Fibroblast of mammary gland (primary cell): Measurements from ENCODE around the gene IGSF6.
"Not testable (repeated sequence)": the region's sequence is repeated elsewhere in the genome, so short reads cannot be mapped to it uniquely, and the experiment has no call there.

Experiments
- DNase-seq: peaks from one replicate; pipeline ENCODE4 v3.0.0-alpha.2; 2010; ENCODE audit warnings: low read depth
- H3K4me3 ChIP-seq: 2 replicates; pipeline ENCODE4 v1.5.1; 2011; ENCODE audit warnings: low read depth, mild to moderate bottlenecking, low read length, moderate library complexity; ENCODE audit not compliant: control insufficient read depth
- TF ChIP-seq, protein P1 (sequence below): conservative IDR thresholded peaks from 2 replicates; pipeline ENCODE4 v1.5.1; 2011; ENCODE audit warnings: low read depth, low read length, inconsistent platforms; ENCODE audit not compliant: control insufficient read depth, insufficient read depth

IGSF6 gene

DNA sequence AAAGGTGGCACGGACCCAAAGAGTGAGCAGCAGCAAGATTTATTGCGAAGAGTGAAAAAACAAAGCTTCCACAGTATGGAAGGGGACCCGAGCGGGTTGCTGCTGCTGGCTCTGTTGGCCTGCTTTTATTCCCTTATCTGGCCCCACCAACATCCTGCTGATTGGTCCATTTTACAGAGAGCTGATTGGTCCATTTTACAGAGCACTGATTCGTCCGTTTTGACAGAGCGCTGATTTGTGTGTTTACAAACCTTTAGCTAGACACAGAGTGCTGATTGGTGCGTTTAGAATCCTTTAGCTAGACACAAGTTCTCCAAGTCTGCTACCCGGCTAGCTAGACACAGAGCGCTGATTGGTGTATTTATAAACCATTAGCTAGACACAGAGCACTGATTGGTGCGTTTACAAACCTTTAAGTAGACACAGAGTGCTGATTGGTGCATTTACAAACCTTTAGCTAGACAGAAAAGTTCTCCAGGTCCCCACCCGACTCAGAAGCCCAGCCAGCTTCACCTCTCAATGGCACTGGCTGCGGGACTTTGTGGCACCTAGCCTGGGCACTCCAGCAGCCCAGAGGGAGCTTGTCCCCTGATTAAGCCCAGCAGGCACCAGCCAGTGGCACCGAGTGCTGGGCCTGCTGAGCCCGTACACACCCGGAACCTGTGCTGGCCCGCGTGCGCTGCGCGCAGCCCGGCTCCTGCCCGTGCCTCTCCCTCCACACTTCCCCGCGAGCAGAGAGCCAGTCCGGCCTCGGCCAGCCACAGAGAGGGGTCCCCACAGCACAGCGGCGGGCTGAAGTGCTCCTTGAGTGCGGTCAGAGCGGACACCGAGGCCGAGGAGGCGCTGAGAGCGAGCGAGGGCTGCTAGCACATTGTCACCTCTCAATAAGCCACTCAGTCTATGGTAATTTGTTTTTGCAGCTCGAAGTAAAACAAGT is 15.1 kb downstream of the IGSF6 start:
- DNase-seq = no peak
- TF ChIP-seq, protein P1, sequence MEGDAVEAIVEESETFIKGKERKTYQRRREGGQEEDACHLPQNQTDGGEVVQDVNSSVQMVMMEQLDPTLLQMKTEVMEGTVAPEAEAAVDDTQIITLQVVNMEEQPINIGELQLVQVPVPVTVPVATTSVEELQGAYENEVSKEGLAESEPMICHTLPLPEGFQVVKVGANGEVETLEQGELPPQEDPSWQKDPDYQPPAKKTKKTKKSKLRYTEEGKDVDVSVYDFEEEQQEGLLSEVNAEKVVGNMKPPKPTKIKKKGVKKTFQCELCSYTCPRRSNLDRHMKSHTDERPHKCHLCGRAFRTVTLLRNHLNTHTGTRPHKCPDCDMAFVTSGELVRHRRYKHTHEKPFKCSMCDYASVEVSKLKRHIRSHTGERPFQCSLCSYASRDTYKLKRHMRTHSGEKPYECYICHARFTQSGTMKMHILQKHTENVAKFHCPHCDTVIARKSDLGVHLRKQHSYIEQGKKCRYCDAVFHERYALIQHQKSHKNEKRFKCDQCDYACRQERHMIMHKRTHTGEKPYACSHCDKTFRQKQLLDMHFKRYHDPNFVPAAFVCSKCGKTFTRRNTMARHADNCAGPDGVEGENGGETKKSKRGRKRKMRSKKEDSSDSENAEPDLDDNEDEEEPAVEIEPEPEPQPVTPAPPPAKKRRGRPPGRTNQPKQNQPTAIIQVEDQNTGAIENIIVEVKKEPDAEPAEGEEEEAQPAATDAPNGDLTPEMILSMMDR = no peak
- no peak overlapping the region for H3K4me3 ChIP-seq

DNA sequence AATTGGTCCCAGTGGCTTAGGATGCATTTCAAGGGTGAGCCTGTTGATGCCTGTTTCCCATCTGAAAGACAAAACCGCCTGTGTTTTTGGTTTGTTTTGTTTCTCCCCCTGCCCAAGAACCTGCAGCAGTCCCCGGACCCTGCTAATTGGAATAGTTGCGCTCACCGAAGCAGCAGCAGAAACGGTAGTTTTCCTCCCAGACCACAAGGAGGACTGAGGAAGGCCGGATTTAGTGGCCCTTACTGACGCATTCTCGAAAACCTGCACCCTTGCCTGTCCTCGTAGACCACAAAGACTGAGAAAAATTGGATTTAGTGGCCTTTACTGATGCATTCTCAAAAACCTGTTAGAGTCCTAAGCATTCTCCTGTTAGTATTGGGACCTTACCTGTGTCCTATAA is 16.7 kb downstream of the IGSF6 start:
- DNase-seq, H3K4me3 ChIP-seq: not testable (repeated sequence)

DNA sequence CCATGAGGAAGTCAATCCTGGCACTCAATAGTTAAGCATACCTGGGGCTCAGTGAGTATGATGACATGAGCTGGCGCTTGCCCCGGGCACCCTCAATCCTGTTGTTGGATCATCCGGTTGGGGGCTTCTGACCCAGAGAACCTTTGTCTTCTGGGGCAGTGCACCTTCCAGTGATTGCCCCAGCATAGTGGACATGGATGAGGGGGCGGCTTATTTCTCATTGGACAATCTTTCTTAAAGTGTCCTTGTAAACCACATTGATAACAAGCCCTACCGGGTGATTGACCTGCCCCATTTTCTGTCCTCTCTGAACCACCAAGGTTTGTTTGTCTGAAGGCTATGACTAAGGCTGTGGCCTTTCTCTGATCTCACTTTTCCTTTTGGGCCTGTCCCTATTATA is 18.2 kb downstream of the IGSF6 start:
- TF ChIP-seq, protein P1 = no peak
- DNase-seq = no peak
- H3K4me3 ChIP-seq = no peak overlapping the region

DNA sequence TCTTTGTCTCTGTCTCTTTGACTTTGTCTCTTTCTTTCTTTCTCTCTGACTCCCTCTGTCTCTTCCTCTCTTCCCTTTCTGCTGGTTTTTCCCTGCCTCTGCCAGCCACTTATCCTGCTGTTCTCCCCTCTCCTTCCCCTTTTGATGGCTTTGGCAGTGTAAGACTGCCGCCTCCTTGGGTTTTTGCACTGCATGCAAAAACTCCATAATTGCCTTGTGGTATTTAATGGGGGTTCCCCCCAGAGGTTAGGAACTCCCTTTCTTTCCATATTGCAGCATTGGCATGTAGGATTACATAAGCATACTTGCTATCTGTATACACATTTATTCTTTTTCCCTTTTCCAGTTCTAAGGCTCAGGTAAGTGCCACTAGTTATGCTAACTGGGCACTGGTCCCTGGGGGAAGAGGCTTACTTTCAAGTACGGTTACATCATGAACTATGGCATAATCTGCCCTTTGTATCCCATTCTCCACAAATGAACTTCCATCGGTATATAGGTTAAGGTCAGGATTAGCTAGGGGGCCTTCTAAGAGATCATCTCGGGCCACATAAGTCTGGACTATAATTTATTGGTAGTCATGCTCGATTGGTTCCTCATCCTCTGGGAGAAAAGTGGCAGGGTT is 20.3 kb downstream of the IGSF6 start:
- DNase-seq, H3K4me3 ChIP-seq: not testable (repeated sequence)

DNA sequence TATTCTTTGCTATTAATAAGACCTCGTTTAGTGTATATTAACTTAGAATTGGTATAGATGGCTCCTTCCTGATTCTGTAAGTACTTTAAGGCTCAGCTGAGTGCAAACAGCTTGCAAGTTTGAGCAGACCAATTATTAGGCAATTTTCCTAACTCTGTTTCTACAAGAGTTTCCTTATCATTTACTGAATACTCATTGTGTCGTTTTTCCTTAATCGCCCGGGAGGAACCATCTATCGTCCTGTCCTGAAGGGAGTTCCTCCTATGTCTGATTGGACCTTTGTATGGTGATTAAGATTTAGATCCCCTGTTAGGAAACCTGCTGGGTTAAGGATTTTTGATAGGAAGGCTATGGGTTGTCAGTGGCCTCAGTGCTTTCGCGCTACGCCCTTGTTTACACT is 21.0 kb downstream of the IGSF6 start:
- H3K4me3 ChIP-seq, DNase-seq: not testable (repeated sequence)

DNA sequence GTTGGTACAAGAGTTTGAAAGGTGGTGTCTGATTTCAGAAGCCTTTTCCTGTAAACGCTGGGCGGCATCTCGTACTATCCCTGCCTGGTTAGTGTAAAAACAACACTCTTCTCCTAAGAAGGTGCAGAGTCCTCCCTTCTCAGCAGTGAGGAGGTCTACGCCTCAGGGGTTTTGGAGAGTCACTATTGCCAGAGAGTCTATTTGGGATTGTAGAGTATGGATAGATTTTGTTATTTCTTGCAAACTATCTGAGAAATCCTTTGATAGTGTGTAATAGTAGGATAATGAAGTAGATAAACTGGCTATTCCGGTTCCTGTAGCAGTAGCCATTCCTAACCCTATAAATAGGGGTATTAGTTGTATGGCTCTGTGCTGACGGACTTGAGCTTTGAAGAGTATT is 21.5 kb downstream of the IGSF6 start:
- not testable (repeated sequence) for H3K4me3 ChIP-seq, DNase-seq

DNA sequence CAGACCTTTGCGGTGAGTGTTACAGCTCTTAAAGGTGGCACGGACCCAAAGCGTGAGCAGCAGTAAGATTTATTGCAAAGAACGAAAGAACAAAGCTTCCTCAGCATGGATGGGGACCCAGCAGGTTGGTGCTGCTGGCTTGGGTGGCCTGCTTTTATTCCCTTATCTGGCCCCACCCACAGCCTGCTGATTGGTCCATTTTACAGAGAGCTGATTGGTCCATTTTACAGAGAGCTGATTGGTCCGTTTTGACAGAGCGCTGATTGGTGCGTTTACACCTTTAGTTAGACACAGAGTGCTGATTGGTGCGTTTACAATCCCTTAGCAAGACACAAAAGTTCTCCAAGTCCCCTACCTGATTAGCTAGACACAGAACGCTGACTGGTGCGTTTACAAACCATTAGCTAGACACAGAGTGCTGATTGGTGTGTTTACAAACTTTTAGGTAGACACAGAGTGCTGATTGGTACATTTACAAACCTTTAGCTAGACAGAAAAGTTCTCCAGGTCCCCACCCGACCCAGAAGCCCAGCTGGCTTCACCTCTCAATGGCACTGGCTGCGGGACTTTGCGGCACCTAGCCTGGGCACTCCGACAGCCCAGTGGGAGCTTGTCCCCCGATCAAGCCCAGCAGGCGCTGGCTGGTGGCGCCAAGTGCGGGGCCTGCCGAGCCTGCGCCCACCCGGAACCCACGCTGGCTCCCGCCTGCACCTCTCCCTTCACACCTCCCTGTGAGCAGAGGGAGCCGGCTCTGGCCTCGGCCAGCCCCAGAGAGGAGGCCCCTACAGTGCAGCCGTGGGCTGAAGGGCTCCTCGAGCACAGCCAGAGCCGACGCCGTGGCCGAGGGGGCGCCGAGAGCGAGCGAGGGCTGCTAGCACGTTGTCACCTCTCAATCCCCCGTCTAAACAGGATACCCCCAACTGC is 22.5 kb downstream of the IGSF6 start:
- not testable (repeated sequence) for DNase-seq, H3K4me3 ChIP-seq

DNA sequence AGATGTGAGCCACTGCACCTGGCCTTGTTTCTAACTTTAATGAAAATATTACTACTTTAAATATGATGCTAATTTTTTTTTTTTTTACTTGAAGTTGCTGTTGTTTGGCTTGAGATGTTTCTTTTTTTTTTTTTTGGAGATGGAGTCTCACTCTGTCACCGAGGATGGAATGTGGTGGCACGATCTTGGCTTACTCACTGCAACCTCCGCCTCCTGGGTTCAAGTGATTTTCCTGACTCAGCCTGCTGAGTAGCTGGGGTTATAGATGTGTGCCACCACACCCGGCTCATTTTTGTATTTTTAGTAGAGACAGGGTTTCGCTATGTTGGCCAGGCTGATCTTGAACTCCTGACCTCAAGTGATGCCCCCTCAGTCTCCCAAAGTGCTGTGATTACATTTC is 23.6 kb downstream of the IGSF6 start:
- TF ChIP-seq, protein P1 = no peak

DNA sequence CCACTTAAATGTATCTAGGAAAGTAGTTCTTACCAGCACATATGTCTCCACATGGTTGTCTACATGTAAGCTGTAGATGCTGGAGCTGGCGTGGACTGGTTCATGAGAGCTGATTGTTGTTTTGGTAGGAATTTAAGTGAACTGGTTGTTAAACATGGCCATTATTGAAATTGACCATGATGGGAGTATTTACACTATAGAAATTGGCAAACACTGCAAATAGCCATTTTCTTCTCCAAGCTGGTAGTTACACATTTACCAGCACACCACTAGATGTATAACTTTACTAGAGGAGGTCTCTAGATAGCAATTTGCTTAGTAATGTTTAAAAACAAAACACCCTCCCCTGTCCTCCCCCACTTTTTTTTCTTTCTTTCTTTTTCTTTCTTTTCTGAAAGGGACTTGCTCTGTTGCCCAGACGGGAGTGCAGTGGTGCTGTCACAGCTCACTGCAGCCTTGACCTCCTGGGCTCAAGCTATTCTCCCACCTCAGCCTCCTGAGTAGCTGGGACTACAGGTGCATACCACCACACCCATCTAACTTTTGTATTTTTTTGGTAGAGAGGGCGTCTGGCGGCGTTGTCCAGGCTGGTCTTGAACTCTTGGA is 24.2 kb downstream of the IGSF6 start:
- DNase-seq = no peak
- H3K4me3 ChIP-seq = no peak overlapping the region
- TF ChIP-seq, protein P1 = no peak

More for the DNA sequence above, 23.6 kb downstream of the IGSF6 start:
- peak; percentile 83 for DNase-seq
- no peak overlapping the region for H3K4me3 ChIP-seq
